Measurements from ENCODE around the gene PKN2. TPM values are rescaled to one million over a fixed set of nuclear protein-coding genes. Genes with fewer than 3 reads are reported as not detected.
A peak's percentile ranks its signal among the peaks of the same experiment; 100 is the strongest.

Gene PKN2
- total RNA-seq, 1 donor from 2014 or later = 72.8 TPM

GRCh38 chr1:88726697-88727096 lies 42.6 kb downstream of the PKN2 start:
- H3K4me3 Mint-ChIP-seq (ENCODE audit: low read depth) = no peak overlapping the region
- peaks cover 6% of the 10 kb centered on the region for H3K36me3 Mint-ChIP-seq (ENCODE audit: insufficient read depth)
- H3K9me3 Mint-ChIP-seq (ENCODE audit: low read depth) = no peaks in the 10 kb centered on the region
- H3K4me1 Mint-ChIP-seq (ENCODE audit: low read depth) = peaks cover 15% of the 10 kb centered on the region
- TF ChIP-seq CTCF (IDR thresholded peaks at IDR 0.05; ENCODE audit: unreplicated experiment) = no peak
- no peak overlapping the region for H3K27ac Mint-ChIP-seq
- no peak for DNase-seq (ENCODE audit: low spot score, unreplicated experiment)
- H3K27me3 Mint-ChIP-seq = no peaks in the 10 kb centered on the region

GRCh38 chr1:88727205-88727604 lies 43.1 kb downstream of the PKN2 start:
- no peak for TF ChIP-seq CTCF (IDR thresholded peaks at IDR 0.05; ENCODE audit: unreplicated experiment)
- DNase-seq (ENCODE audit: low spot score, unreplicated experiment) = no peak
- H3K4me1 Mint-ChIP-seq (ENCODE audit: low read depth) = peaks cover 17% of the 10 kb centered on the region
- no peak overlapping the region for H3K27ac Mint-ChIP-seq
- no peak overlapping the region for H3K4me3 Mint-ChIP-seq (ENCODE audit: low read depth)
- H3K9me3 Mint-ChIP-seq (ENCODE audit: low read depth) = no peaks in the 10 kb centered on the region
- H3K27me3 Mint-ChIP-seq = no peaks in the 10 kb centered on the region
- H3K36me3 Mint-ChIP-seq (ENCODE audit: insufficient read depth) = peaks cover 6% of the 10 kb centered on the region

- peaks cover 12% of the 10 kb centered on the region for H3K9me3 Mint-ChIP-seq (ENCODE audit: low read depth)
- no peak overlapping the region for H3K27ac Mint-ChIP-seq
- peaks cover 15% of the 10 kb centered on the region for H3K36me3 Mint-ChIP-seq (ENCODE audit: insufficient read depth)
- no peak overlapping the region for H3K4me3 Mint-ChIP-seq (ENCODE audit: low read depth)
- no peaks in the 10 kb centered on the region for H3K27me3 Mint-ChIP-seq
- DNase-seq (ENCODE audit: low spot score, unreplicated experiment) = no peak
- no peak for TF ChIP-seq CTCF (IDR thresholded peaks at IDR 0.05; ENCODE audit: unreplicated experiment)
- H3K4me1 Mint-ChIP-seq (ENCODE audit: low read depth) = peaks cover 15% of the 10 kb centered on the region
Observed at GRCh38 chr1:88729297-88729696, 45.2 kb downstream of the PKN2 start.

GRCh38 chr1:88730132-88730675 lies 46.1 kb downstream of the PKN2 start:
- no peak for DNase-seq (ENCODE audit: low spot score, unreplicated experiment)
- H3K27me3 Mint-ChIP-seq = no peaks in the 10 kb centered on the region
- H3K9me3 Mint-ChIP-seq (ENCODE audit: low read depth) = peaks cover 20% of the 10 kb centered on the region
- H3K4me1 Mint-ChIP-seq (ENCODE audit: low read depth) = peaks cover 13% of the 10 kb centered on the region
- H3K4me3 Mint-ChIP-seq (ENCODE audit: low read depth) = no peak overlapping the region
- peak overlapping the region; percentile 42 for H3K27ac Mint-ChIP-seq
- TF ChIP-seq CTCF (IDR thresholded peaks at IDR 0.05; ENCODE audit: unreplicated experiment) = no peak
- peaks cover 22% of the 10 kb centered on the region for H3K36me3 Mint-ChIP-seq (ENCODE audit: insufficient read depth)

GRCh38 chr1:88730995-88731394 lies 46.9 kb downstream of the PKN2 start:
- TF ChIP-seq CTCF (IDR thresholded peaks at IDR 0.05; ENCODE audit: unreplicated experiment) = no peak
- no peaks in the 10 kb centered on the region for H3K27me3 Mint-ChIP-seq
- no peak for DNase-seq (ENCODE audit: low spot score, unreplicated experiment)
- H3K36me3 Mint-ChIP-seq (ENCODE audit: insufficient read depth) = peaks cover 29% of the 10 kb centered on the region
- no peak overlapping the region for H3K4me3 Mint-ChIP-seq (ENCODE audit: low read depth)
- H3K4me1 Mint-ChIP-seq (ENCODE audit: low read depth) = peaks cover 10% of the 10 kb centered on the region
- H3K27ac Mint-ChIP-seq = peak overlapping the region; percentile 78
- peaks cover 28% of the 10 kb centered on the region for H3K9me3 Mint-ChIP-seq (ENCODE audit: low read depth)
